Neural progenitor cell (in vitro differentiated cells): ENCODE data around the gene SLC49A4. TPM values are rescaled to one million over a fixed set of nuclear protein-coding genes. Genes with fewer than 3 reads are reported as not detected.

ENCODE experiments used
- DNase-seq: peaks from one replicate; pipeline ENCODE4 v3.0.0-alpha.2; 2016; ENCODE audit warnings: low spot score
- H2AFZ ChIP-seq: fragments of 200-600 bp; sonication (generic); replicated peaks from 2 replicates; pipeline ENCODE4 v1.6.1; 2016; ENCODE audit warnings: antibody characterized with exemption
- H3F3A ChIP-seq: fragments of 200-600 bp; sonication (generic); 2 replicates; pipeline ENCODE4 v1.6.1; 2016; ENCODE audit warnings: antibody characterized with exemption, low read depth
- H3K27ac ChIP-seq: fragments of 200-600 bp; sonication (generic); 2 replicates; pipeline ENCODE4 v1.5.1; 2016; ENCODE audit warnings: mild to moderate bottlenecking
- H3K27me3 ChIP-seq: fragments of 200-600 bp; sonication (generic); 2 replicates; pipeline ENCODE4 v1.6.1; 2016; ENCODE audit warnings: mild to moderate bottlenecking, moderate library complexity
- H3K36me3 ChIP-seq: fragments of 200-600 bp; sonication (generic); 2 replicates; pipeline ENCODE4 v1.5.1; 2016
- H3K4me1 ChIP-seq: fragments of 200-600 bp; sonication (generic); 2 replicates; pipeline ENCODE4 v1.6.1; 2016; ENCODE audit warnings: mixed run types
- H3K4me2 ChIP-seq: fragments of 200-600 bp; sonication (generic); 2 replicates; pipeline ENCODE4 v1.6.1; 2016
- H3K4me3 ChIP-seq: fragments of 200-600 bp; sonication (generic); 2 replicates; pipeline ENCODE4 v1.5.1; 2016
- H3K79me2 ChIP-seq: fragments of 200-600 bp; sonication (generic); 2 replicates; pipeline ENCODE4 v1.6.1; 2016; ENCODE audit warnings: low read depth
- H3K9ac ChIP-seq: fragments of 200-600 bp; sonication (generic); 2 replicates; pipeline ENCODE4 v1.6.1; 2016
- H3K9me3 ChIP-seq: fragments of 200-600 bp; sonication (generic); 2 replicates; pipeline ENCODE4 v1.5.1; 2016; ENCODE audit warnings: low read depth
- H4K20me1 ChIP-seq: fragments of 200-600 bp; sonication (generic); 2 replicates; pipeline ENCODE4 v1.6.1; 2016; ENCODE audit warnings: low read depth
- H3K27ac Mint-ChIP-seq: 3 replicates; pipeline ENCODE4 v1.8.0; 2021; ENCODE audit warnings: mixed read lengths
- H3K27me3 Mint-ChIP-seq: 2 replicates; pipeline ENCODE4 v1.8.0; 2022; ENCODE audit warnings: low read depth, mild to moderate bottlenecking, inconsistent platforms, moderate library complexity, mixed read lengths; ENCODE audit not compliant: insufficient read depth
- H3K36me3 Mint-ChIP-seq: 3 replicates; pipeline ENCODE4 v1.8.0; 2021; ENCODE audit warnings: mixed read lengths
- H3K4me1 Mint-ChIP-seq: 3 replicates; pipeline ENCODE4 v1.8.0; 2021; ENCODE audit warnings: mixed read lengths
- H3K4me3 Mint-ChIP-seq: 3 replicates; pipeline ENCODE4 v1.8.0; 2021; ENCODE audit warnings: mild to moderate bottlenecking, moderate library complexity, mixed read lengths
- H3K9me3 Mint-ChIP-seq: 3 replicates; pipeline ENCODE4 v1.8.0; 2020; ENCODE audit warnings: mixed read lengths
- EZH2 ChIP-seq: fragments of 200-600 bp; sonication (generic); IDR thresholded peaks from 2 replicates; pipeline ENCODE4 v1.6.1; 2017; ENCODE audit warnings: antibody characterized with exemption, mild to moderate bottlenecking, moderate library complexity
- EZH2phosphoT487 ChIP-seq: fragments of 200-600 bp; sonication (generic); IDR thresholded peaks from 2 replicates; pipeline ENCODE4 v1.6.1; 2017; ENCODE audit warnings: antibody characterized with exemption
- total RNA-seq: library from RNA; depleted of rRNA; stranded (reverse); fragments of >200 nt; gene quantifications from 2 replicates; pipeline ENCODE4 v1.2.3, GENCODE V29; 2015; ENCODE audit warnings: low replicate concordance
- TF ChIP-seq, protein P1 (sequence below): fragments of 200-600 bp; sonication (generic); IDR thresholded peaks from 2 replicates; pipeline ENCODE4 v1.5.1; 2017; ENCODE audit warnings: antibody characterized with exemption, mild to moderate bottlenecking

Gene SLC49A4
- total RNA-seq, 1 donor from 2014 or later, result 21.6 TPM

DNA sequence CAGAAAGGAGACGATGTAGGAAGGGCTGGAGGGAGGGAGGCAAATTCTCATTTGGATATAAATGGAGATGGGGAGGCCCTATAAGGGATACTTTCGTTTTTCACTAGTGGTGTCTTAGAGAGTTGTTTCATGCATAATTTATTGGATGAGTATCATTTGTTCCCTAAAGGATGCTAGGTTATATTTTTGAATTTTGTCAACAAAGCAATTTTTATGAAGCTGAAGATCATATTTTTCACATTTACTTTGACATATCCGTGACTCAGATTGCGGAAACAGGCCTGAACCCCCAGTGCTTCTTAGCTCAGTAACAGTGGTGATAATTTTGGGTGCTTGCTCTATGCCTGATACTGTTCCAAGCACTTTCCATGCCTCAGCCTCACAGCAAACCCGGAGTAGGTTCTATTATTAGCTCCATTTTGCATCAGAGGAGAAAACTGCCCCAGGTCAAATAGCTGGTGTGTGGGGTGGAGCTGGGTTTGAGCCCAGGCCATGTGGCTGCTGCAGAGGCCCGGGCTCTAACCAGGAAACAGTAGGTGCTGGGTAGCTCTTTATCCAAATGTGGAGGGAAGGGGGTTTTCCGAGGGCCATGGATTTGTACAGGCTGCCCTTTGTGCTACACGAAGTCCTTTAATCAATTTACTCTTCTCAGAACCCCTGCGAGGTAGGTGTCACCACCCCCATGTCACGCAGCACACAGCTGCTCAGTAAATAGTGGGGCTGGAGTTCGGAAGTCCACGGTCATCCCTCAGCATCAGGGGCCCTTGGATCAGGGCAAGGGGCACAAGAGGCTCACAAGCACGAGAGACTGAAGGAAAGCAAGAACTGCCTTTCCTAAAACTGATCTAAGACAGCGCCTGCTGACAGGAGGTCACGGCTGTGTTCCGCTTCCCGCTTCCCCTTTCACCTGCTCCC, 99.1 kb downstream of the SLC49A4 start:
- Mint-ChIP-seq H3K4me3 (no peak overlapping the region), H3K4me1 (peaks cover 22% of the 10 kb centered on the region), H3K27me3 (peaks cover 3% of the 10 kb centered on the region), H3K9me3 (peaks cover 2% of the 10 kb centered on the region), H3K27ac (no peak overlapping the region), H3K36me3 (no peaks in the 10 kb centered on the region)
- no peaks in the 10 kb centered on the region for H4K20me1 ChIP-seq
- H3K27me3 ChIP-seq, result no peaks in the 10 kb centered on the region
- H3K79me2 ChIP-seq, result no peaks in the 10 kb centered on the region
- no peak overlapping the region for H3K4me2 ChIP-seq
- TF ChIP-seq, protein P1, sequence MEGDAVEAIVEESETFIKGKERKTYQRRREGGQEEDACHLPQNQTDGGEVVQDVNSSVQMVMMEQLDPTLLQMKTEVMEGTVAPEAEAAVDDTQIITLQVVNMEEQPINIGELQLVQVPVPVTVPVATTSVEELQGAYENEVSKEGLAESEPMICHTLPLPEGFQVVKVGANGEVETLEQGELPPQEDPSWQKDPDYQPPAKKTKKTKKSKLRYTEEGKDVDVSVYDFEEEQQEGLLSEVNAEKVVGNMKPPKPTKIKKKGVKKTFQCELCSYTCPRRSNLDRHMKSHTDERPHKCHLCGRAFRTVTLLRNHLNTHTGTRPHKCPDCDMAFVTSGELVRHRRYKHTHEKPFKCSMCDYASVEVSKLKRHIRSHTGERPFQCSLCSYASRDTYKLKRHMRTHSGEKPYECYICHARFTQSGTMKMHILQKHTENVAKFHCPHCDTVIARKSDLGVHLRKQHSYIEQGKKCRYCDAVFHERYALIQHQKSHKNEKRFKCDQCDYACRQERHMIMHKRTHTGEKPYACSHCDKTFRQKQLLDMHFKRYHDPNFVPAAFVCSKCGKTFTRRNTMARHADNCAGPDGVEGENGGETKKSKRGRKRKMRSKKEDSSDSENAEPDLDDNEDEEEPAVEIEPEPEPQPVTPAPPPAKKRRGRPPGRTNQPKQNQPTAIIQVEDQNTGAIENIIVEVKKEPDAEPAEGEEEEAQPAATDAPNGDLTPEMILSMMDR, result no peak
- TF ChIP-seq EZH2, result no peak
- TF ChIP-seq EZH2phosphoT487, result no peak
- H3K9ac ChIP-seq, result no peak overlapping the region
- H3K36me3 ChIP-seq, result no peaks in the 10 kb centered on the region
- H3K9me3 ChIP-seq, result no peaks in the 10 kb centered on the region
- H3K4me1 ChIP-seq, result peaks cover 16% of the 10 kb centered on the region
- no peak for DNase-seq
- H3F3A ChIP-seq, result peaks cover 9% of the 10 kb centered on the region
- no peak overlapping the region for H3K27ac ChIP-seq
- H2AFZ ChIP-seq, result no peak overlapping the region
- H3K4me3 ChIP-seq, result no peak overlapping the region

DNA sequence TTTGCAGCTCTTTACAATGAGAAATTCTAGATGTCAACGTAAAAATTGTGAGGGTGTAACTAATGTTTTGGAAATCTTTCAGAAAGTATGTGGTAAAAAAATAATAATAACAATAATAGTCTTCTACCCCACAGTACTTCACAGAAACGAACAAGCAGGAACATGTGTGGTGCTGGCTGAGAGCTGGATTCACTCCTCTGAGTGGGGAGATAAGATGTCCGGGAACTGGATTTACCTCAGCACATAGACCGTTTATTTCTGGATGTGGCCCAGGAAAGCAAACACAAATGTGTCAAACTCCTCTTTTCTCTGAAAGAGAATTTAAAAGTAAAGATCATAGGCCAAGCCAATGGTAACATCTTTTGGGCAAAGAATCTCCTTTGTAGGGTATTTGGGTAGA, 103.4 kb downstream of the SLC49A4 start:
- Histone ChIP-seq H3K27me3 (no peaks in the 10 kb centered on the region), H3K27ac (no peak overlapping the region), H3K4me3 (no peak overlapping the region), H3K79me2 (no peaks in the 10 kb centered on the region), H3K4me2 (no peak overlapping the region), H3K36me3 (no peaks in the 10 kb centered on the region), H3F3A (no peaks in the 10 kb centered on the region), H2AFZ (no peak overlapping the region), H4K20me1 (no peaks in the 10 kb centered on the region), H3K4me1 (no peaks in the 10 kb centered on the region), H3K9ac (no peak overlapping the region), H3K9me3 (no peaks in the 10 kb centered on the region)
- peaks cover 3% of the 10 kb centered on the region for H3K27me3 Mint-ChIP-seq
- no peak for DNase-seq
- H3K27ac Mint-ChIP-seq, result no peak overlapping the region
- peaks cover 15% of the 10 kb centered on the region for H3K4me1 Mint-ChIP-seq
- no peak overlapping the region for H3K4me3 Mint-ChIP-seq
- H3K9me3 Mint-ChIP-seq, result peaks cover 1% of the 10 kb centered on the region
- H3K36me3 Mint-ChIP-seq, result no peaks in the 10 kb centered on the region
- TF ChIP-seq EZH2phosphoT487 (no peak), EZH2 (no peak)
- TF ChIP-seq, protein P1, result no peak

DNA sequence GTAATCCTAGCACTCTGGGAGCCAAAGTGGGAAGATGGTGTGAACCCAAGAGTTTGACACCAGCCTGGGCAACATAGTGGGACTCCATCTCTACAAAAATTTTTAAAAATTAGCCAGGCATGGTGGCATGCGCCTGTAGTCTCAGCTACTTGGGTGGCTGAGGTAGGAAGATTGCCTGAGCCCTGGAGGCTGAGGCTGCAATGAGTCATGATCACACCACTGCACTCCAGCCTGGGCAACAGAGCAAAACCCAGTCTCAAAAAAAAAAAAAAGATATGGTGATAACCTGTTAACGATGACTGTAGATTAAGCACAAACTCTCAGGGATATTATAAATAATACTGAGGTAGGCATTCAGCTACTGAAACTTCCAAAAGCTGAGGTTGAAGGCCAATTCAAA, 107.5 kb downstream of the SLC49A4 start:
- Histone ChIP-seq H3K4me2 (no peak overlapping the region), H3K27ac (no peak overlapping the region), H2AFZ (peak overlapping the region; percentile 50), H3K9me3 (no peaks in the 10 kb centered on the region), H4K20me1 (no peaks in the 10 kb centered on the region), H3K9ac (no peak overlapping the region), H3K27me3 (no peaks in the 10 kb centered on the region), H3K36me3 (no peaks in the 10 kb centered on the region), H3K4me1 (peaks cover 8% of the 10 kb centered on the region), H3K79me2 (no peaks in the 10 kb centered on the region), H3K4me3 (no peak overlapping the region), H3F3A (peaks cover 5% of the 10 kb centered on the region)
- no peak overlapping the region for H3K27ac Mint-ChIP-seq
- H3K4me1 Mint-ChIP-seq, result no peaks in the 10 kb centered on the region
- peaks cover 14% of the 10 kb centered on the region for H3K36me3 Mint-ChIP-seq
- no peak for DNase-seq
- TF ChIP-seq EZH2, result no peak
- TF ChIP-seq, protein P1, result no peak
- TF ChIP-seq EZH2phosphoT487, result no peak
- no peak overlapping the region for H3K4me3 Mint-ChIP-seq
- peaks cover 6% of the 10 kb centered on the region for H3K9me3 Mint-ChIP-seq
- no peaks in the 10 kb centered on the region for H3K27me3 Mint-ChIP-seq
